Vagina (tissue), 2 donors: Measurements from ENCODE around the gene PLA2G5.
"Not testable (repeated sequence)": the region's sequence is repeated elsewhere in the genome, so short reads cannot be mapped to it uniquely, and the experiment has no call there.

Experiments used
- CTCF ChIP-seq, 3 experiments: fragments of 450-650 bp in 2 of 3; fragments of 200-600 bp in 1 of 3; sonication (generic) in 1 of 3; IDR thresholded peaks; one replicate each; pipeline ENCODE4 v1.5.1; 2017 to 2019; ENCODE audit warnings: antibody characterized with exemption in 3 of 3, mild to moderate bottlenecking in 2 of 3, moderate library complexity in 2 of 3
- POLR2A ChIP-seq, 2 donors: fragments of 450-650 bp; IDR thresholded peaks; one replicate each; pipeline ENCODE4 v1.6.1; 2017; ENCODE audit warnings: antibody characterized with exemption in 2 of 2, mild to moderate bottlenecking in 2 of 2, moderate library complexity in 2 of 2

DNA sequence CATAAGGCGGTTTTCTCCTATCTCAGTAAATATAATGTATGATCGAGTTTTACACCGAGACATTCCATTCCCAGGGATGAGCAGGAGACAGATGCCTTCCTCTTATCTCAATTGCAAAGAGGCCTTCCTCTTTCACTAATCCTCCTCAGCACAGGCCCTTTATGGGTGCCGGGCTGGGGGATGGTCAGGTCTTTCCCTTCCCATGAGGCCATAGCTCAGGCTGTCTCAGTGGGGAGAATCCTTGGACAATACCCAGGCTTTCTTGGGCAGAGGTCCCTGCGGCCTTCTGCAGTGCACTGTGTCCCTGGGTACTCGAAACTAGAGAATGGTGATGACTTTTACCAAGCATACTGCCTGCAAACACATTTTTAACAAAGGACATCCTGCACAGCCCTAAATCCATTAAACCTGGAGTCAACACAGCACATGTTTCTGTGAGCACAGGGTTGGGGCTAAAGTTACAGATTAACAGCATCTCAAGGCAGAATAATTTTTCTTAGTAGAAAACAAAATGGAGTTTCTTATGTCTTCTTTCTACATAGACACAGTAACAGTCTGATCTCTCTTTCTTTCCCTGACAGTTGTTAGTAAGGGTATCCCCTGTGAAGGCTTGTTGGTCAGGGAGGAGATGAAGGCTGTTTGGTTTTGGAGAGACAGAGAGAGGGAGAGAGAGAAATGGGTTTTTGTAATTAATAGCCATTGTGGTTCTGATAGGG, 39.4 kb upstream of the PLA2G5 start:
- TF ChIP-seq CTCF, POLR2A (IDR thresholded peaks at IDR 0.05): not testable (repeated sequence)
